ENCODE results near the gene SBF1.
"Not testable (repeated sequence)": the region's sequence is repeated elsewhere in the genome, so short reads cannot be mapped to it uniquely, and the experiment has no call there.

- TF ChIP-seq, protein P1, sequence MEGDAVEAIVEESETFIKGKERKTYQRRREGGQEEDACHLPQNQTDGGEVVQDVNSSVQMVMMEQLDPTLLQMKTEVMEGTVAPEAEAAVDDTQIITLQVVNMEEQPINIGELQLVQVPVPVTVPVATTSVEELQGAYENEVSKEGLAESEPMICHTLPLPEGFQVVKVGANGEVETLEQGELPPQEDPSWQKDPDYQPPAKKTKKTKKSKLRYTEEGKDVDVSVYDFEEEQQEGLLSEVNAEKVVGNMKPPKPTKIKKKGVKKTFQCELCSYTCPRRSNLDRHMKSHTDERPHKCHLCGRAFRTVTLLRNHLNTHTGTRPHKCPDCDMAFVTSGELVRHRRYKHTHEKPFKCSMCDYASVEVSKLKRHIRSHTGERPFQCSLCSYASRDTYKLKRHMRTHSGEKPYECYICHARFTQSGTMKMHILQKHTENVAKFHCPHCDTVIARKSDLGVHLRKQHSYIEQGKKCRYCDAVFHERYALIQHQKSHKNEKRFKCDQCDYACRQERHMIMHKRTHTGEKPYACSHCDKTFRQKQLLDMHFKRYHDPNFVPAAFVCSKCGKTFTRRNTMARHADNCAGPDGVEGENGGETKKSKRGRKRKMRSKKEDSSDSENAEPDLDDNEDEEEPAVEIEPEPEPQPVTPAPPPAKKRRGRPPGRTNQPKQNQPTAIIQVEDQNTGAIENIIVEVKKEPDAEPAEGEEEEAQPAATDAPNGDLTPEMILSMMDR (optimal IDR thresholded peaks at IDR 0.05 in 1 of 3, IDR thresholded peaks at IDR 0.05 in 1 of 3, conservative IDR thresholded peaks at IDR 0.05 in 1 of 3; ENCODE audit: extremely low read depth in 1 of 3, insufficient read depth in 2 of 3, low read length in 3 of 3), result not testable (repeated sequence)
- not testable (repeated sequence) for TF ChIP-seq EZH2 (IDR thresholded peaks at IDR 0.05; ENCODE audit: low read length)
Observed at GRCh38 chr22:50408954-50409353, 65.9 kb downstream of the SBF1 start.

Measured in keratinocyte (primary cell).